ENCODE data around the gene DAD1.

DNA sequence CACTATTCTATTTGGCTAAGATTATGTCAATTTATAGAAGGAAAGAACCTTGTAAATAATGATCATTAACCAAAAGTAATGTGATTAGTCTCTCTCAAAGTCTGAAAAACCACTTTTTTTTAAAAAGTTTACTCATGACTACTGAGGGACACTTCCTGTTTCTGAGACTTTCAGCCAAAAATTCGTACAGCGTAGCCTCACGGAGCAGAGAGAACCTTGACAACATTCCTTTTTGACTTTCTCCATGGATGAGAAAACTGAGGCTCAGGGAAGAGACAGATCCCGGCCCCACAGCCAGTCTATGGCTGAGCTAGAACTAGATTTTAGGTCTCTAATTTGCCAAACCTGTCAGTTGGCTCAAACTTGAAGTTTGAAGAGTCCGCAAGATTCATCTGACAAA is 68.2 kb downstream of the DAD1 start:
- TF ChIP-seq POLR2A (IDR thresholded peaks at IDR 0.05), result no peak
- TF ChIP-seq, protein P1, sequence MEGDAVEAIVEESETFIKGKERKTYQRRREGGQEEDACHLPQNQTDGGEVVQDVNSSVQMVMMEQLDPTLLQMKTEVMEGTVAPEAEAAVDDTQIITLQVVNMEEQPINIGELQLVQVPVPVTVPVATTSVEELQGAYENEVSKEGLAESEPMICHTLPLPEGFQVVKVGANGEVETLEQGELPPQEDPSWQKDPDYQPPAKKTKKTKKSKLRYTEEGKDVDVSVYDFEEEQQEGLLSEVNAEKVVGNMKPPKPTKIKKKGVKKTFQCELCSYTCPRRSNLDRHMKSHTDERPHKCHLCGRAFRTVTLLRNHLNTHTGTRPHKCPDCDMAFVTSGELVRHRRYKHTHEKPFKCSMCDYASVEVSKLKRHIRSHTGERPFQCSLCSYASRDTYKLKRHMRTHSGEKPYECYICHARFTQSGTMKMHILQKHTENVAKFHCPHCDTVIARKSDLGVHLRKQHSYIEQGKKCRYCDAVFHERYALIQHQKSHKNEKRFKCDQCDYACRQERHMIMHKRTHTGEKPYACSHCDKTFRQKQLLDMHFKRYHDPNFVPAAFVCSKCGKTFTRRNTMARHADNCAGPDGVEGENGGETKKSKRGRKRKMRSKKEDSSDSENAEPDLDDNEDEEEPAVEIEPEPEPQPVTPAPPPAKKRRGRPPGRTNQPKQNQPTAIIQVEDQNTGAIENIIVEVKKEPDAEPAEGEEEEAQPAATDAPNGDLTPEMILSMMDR (IDR thresholded peaks at IDR 0.05), result no peak
